ENCODE results near the gene SRRD. TPM values are rescaled to one million over a fixed set of nuclear protein-coding genes. Genes with fewer than 3 reads are reported as not detected.

Gene SRRD
- total and polyA plus RNA-seq, 2 of the 8 experiments (the other 6 are each of a cell fraction or from before 2014, with no cell fraction given): 17.1 to 25.3 TPM

DNA sequence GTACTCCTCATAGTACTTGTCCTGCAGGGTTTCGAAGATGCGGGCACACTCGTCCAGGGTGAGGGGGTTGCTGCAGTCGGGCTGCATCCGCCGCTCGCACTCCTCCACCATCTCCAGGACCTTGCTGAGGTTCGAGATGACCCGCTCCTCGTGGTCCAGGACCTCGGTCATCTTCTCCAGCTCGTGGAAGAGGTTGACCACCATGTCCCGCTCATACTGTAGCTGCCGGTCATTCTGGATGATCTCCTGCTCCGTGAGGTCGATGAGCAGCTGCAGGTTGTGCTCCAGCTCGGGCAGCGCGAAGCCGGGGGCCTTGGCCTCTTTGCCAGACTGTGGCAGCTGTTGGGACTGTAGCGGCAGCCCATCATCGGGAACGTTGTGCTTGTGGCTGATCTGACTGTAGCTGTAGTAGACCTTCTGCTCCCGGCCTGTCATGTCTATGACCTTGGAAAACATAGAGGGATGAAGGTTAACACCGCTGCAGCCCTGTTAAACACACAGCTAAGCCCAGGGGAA lies 15.6 kb downstream of the SRRD start (continued):
- TF ChIP-seq SP2 (IDR thresholded peaks at IDR 0.05; ENCODE audit: low read length) (no peak), JUND (IDR thresholded peaks at IDR 0.05; ENCODE audit: low read length) (no peak), TAF1 (IDR thresholded peaks at IDR 0.05; ENCODE audit: low read depth, low read length) (no peak), POLR2A (IDR thresholded peaks at IDR 0.05; ENCODE audit: control extremely low read depth in 1 of 2, low read depth in 2 of 2, low read length in 2 of 2) (no peak), RXRA (IDR thresholded peaks at IDR 0.05; ENCODE audit: insufficient read depth, low read depth, low read length) (no peak), NRF1 (IDR thresholded peaks at IDR 0.05; ENCODE audit: low read depth, low read length) (no peak)
- TF ChIP-seq, protein P1, sequence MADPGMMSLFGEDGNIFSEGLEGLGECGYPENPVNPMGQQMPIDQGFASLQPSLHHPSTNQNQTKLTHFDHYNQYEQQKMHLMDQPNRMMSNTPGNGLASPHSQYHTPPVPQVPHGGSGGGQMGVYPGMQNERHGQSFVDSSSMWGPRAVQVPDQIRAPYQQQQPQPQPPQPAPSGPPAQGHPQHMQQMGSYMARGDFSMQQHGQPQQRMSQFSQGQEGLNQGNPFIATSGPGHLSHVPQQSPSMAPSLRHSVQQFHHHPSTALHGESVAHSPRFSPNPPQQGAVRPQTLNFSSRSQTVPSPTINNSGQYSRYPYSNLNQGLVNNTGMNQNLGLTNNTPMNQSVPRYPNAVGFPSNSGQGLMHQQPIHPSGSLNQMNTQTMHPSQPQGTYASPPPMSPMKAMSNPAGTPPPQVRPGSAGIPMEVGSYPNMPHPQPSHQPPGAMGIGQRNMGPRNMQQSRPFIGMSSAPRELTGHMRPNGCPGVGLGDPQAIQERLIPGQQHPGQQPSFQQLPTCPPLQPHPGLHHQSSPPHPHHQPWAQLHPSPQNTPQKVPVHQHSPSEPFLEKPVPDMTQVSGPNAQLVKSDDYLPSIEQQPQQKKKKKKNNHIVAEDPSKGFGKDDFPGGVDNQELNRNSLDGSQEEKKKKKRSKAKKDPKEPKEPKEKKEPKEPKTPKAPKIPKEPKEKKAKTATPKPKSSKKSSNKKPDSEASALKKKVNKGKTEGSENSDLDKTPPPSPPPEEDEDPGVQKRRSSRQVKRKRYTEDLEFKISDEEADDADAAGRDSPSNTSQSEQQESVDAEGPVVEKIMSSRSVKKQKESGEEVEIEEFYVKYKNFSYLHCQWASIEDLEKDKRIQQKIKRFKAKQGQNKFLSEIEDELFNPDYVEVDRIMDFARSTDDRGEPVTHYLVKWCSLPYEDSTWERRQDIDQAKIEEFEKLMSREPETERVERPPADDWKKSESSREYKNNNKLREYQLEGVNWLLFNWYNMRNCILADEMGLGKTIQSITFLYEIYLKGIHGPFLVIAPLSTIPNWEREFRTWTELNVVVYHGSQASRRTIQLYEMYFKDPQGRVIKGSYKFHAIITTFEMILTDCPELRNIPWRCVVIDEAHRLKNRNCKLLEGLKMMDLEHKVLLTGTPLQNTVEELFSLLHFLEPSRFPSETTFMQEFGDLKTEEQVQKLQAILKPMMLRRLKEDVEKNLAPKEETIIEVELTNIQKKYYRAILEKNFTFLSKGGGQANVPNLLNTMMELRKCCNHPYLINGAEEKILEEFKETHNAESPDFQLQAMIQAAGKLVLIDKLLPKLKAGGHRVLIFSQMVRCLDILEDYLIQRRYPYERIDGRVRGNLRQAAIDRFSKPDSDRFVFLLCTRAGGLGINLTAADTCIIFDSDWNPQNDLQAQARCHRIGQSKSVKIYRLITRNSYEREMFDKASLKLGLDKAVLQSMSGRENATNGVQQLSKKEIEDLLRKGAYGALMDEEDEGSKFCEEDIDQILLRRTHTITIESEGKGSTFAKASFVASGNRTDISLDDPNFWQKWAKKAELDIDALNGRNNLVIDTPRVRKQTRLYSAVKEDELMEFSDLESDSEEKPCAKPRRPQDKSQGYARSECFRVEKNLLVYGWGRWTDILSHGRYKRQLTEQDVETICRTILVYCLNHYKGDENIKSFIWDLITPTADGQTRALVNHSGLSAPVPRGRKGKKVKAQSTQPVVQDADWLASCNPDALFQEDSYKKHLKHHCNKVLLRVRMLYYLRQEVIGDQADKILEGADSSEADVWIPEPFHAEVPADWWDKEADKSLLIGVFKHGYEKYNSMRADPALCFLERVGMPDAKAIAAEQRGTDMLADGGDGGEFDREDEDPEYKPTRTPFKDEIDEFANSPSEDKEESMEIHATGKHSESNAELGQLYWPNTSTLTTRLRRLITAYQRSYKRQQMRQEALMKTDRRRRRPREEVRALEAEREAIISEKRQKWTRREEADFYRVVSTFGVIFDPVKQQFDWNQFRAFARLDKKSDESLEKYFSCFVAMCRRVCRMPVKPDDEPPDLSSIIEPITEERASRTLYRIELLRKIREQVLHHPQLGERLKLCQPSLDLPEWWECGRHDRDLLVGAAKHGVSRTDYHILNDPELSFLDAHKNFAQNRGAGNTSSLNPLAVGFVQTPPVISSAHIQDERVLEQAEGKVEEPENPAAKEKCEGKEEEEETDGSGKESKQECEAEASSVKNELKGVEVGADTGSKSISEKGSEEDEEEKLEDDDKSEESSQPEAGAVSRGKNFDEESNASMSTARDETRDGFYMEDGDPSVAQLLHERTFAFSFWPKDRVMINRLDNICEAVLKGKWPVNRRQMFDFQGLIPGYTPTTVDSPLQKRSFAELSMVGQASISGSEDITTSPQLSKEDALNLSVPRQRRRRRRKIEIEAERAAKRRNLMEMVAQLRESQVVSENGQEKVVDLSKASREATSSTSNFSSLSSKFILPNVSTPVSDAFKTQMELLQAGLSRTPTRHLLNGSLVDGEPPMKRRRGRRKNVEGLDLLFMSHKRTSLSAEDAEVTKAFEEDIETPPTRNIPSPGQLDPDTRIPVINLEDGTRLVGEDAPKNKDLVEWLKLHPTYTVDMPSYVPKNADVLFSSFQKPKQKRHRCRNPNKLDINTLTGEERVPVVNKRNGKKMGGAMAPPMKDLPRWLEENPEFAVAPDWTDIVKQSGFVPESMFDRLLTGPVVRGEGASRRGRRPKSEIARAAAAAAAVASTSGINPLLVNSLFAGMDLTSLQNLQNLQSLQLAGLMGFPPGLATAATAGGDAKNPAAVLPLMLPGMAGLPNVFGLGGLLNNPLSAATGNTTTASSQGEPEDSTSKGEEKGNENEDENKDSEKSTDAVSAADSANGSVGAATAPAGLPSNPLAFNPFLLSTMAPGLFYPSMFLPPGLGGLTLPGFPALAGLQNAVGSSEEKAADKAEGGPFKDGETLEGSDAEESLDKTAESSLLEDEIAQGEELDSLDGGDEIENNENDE (IDR thresholded peaks at IDR 0.05; ENCODE audit: insufficient replicate concordance, low read length): no peak
